ENCODE data around the gene CDKAL1. TPM values are rescaled to one million over a fixed set of nuclear protein-coding genes. Genes with fewer than 3 reads are reported as not detected.

CDKAL1 gene
- total and polyA plus RNA-seq, 2 of the 8 experiments (the other 6 are each of a cell fraction or from before 2014, with no cell fraction given): 8.4 to 24.6 TPM

GRCh38 chr6:20687494-20687893, 153.2 kb downstream of the CDKAL1 start (continued):
- TF ChIP-seq CHD7 (IDR thresholded peaks at IDR 0.05; ENCODE audit: insufficient replicate concordance, low read length): no peak
- TF ChIP-seq TAF7 (optimal IDR thresholded peaks at IDR 0.05; ENCODE audit: borderline replicate concordance, low read depth, low read length): no peak
- no peak for TF ChIP-seq TAF1 (IDR thresholded peaks at IDR 0.05; ENCODE audit: low read depth, low read length)
- TF ChIP-seq SRF (IDR thresholded peaks at IDR 0.05; ENCODE audit: low read depth, low read length): no peak
- TF ChIP-seq HDAC6 (IDR thresholded peaks at IDR 0.05; ENCODE audit: low read depth, low read length): no peak

All from H1 (cell line).